HepG2 (cell line): ENCODE measurements around the gene PRRT2. TPM values are rescaled to one million over a fixed set of nuclear protein-coding genes. Genes with fewer than 3 reads are reported as not detected.
A peak's percentile ranks its signal among the peaks of the same experiment; 100 is the strongest.

ENCODE experiments used
- AHR ChIP-seq: IDR thresholded peaks from 2 replicates; pipeline ENCODE4 v1.6.1; 2018; ENCODE audit warnings: missing genetic modification reagents, missing compliant biosample characterization
- ARHGAP35 ChIP-seq: sonication (generic); formaldehyde crosslinking; IDR thresholded peaks from 2 replicates; pipeline ENCODE4 v1.9.0; 2022; ENCODE audit warnings: mild to moderate bottlenecking, inconsistent platforms, moderate library complexity, missing genetic modification reagents, borderline replicate concordance
- FLYWCH1 ChIP-seq: sonication (generic); formaldehyde crosslinking; IDR thresholded peaks from 2 replicates; pipeline ENCODE4 v1.8.1; 2023; ENCODE audit warnings: mild to moderate bottlenecking, missing genetic modification reagents
- FOXO1 ChIP-seq: sonication (generic); formaldehyde crosslinking; IDR thresholded peaks from 2 replicates; pipeline ENCODE4 v1.4.0; 2020; ENCODE audit warnings: missing genetic modification reagents
- HNRNPH1 ChIP-seq: fragments of 200-400 bp; formaldehyde crosslinking; optimal IDR thresholded peaks from 2 replicates; pipeline ENCODE3; 2017; ENCODE audit warnings: mild to moderate bottlenecking, low read depth, low read length
- KDM3A ChIP-seq: IDR thresholded peaks from 2 replicates; pipeline ENCODE4 v1.6.1; 2018; ENCODE audit warnings: low read depth, missing compliant biosample characterization
- MYC ChIP-seq: sonication (generic); formaldehyde crosslinking; IDR thresholded peaks from 2 replicates; pipeline ENCODE4 v1.9.0; 2021; ENCODE audit warnings: missing genetic modification reagents, borderline replicate concordance
- PHF8 ChIP-seq: sonication (generic); formaldehyde crosslinking; IDR thresholded peaks from 2 replicates; pipeline ENCODE4 v1.5.0; 2020; ENCODE audit warnings: missing genetic modification reagents
- RORA ChIP-seq: sonication (generic); formaldehyde crosslinking; IDR thresholded peaks from 2 replicates; pipeline ENCODE4 v1.5.0; 2020; ENCODE audit warnings: mild to moderate bottlenecking, missing genetic modification reagents, moderate library complexity
- RXRB ChIP-seq: IDR thresholded peaks from 2 replicates; pipeline ENCODE4 v1.6.1; 2016; ENCODE audit warnings: borderline replicate concordance, missing genetic modification reagents, missing compliant biosample characterization
- TBP ChIP-seq: sonication (generic); formaldehyde crosslinking; IDR thresholded peaks from 2 replicates; pipeline ENCODE4 v1.5.0; 2020; ENCODE audit warnings: missing genetic modification reagents
- ZBTB40 ChIP-seq, 2 experiments: fragments of 450-650 bp in 1 of 2; sonication (generic) in 1 of 2; formaldehyde crosslinking in 1 of 2; IDR thresholded peaks; 2 replicates each; pipeline versions ENCODE4 v1.6.1 to v1.8.0; 2016 to 2022; ENCODE audit warnings: antibody characterized with exemption in 1 of 2, mild to moderate bottlenecking in 1 of 2, missing genetic modification reagents in 1 of 2
- ZC3H4 ChIP-seq: sonication (generic); formaldehyde crosslinking; IDR thresholded peaks from 2 replicates; pipeline ENCODE4 v1.4.0; 2020; ENCODE audit warnings: missing genetic modification reagents, borderline replicate concordance
- ZNF761 ChIP-seq: sonication (generic); formaldehyde crosslinking; conservative IDR thresholded peaks from 2 replicates; pipeline ENCODE4 v1.4.0; 2020; ENCODE audit warnings: mild to moderate bottlenecking, missing genetic modification reagents
- ZSCAN22 ChIP-seq: sonication (generic); formaldehyde crosslinking; IDR thresholded peaks from 2 replicates; pipeline ENCODE4 v1.4.0; 2020; ENCODE audit warnings: mild to moderate bottlenecking, missing genetic modification reagents
- polyA plus RNA-seq, 8 experiments: library from polyadenylated mRNA; depleted of rRNA in 3 of 8; stranded (reverse) in 7 of 8; unstranded in 1 of 8; fragments of >200 nt; fragmentation: Illumina TruSeq in 4 of 8; extraction: Trizol in 4 of 8; gene quantifications; 2 replicates each; pipeline versions ENCODE4 v1.2.1 to v1.2.3, GENCODE V29; 2011 to 2016; ENCODE audit warnings: low read depth in 4 of 8, missing spikeins in 1 of 8, mixed read lengths in 1 of 8; ENCODE audit not compliant: insufficient read depth in 1 of 8
- total RNA-seq, 5 experiments: library from RNA; depleted of rRNA; stranded (reverse); fragments of >200 nt; fragmentation: Illumina TruSeq; extraction: Trizol; gene quantifications; 2 replicates each; pipeline ENCODE4 v1.2.3, GENCODE V29; 2016; ENCODE audit warnings: low read depth in 1 of 5
- TF ChIP-seq, protein P1 (sequence below): sonication (generic); formaldehyde crosslinking; IDR thresholded peaks from 2 replicates; pipeline ENCODE4 v1.4.0; 2020; ENCODE audit warnings: missing genetic modification reagents
- TF ChIP-seq, protein P2 (sequence below): IDR thresholded peaks from 2 replicates; pipeline ENCODE4 v1.6.1; 2012; ENCODE audit warnings: inconsistent platforms
- TF ChIP-seq, protein P3 (sequence below): IDR thresholded peaks from 2 replicates; pipeline ENCODE4 v1.6.1; 2016; ENCODE audit warnings: mild to moderate bottlenecking, missing biosample characterization, missing genetic modification reagents

PRRT2 gene
- total and polyA plus RNA-seq, 2 of the 13 experiments (the other 11 are each of a cell fraction or from before 2014, with no cell fraction given): 0.51 to 1.1 TPM

DNA sequence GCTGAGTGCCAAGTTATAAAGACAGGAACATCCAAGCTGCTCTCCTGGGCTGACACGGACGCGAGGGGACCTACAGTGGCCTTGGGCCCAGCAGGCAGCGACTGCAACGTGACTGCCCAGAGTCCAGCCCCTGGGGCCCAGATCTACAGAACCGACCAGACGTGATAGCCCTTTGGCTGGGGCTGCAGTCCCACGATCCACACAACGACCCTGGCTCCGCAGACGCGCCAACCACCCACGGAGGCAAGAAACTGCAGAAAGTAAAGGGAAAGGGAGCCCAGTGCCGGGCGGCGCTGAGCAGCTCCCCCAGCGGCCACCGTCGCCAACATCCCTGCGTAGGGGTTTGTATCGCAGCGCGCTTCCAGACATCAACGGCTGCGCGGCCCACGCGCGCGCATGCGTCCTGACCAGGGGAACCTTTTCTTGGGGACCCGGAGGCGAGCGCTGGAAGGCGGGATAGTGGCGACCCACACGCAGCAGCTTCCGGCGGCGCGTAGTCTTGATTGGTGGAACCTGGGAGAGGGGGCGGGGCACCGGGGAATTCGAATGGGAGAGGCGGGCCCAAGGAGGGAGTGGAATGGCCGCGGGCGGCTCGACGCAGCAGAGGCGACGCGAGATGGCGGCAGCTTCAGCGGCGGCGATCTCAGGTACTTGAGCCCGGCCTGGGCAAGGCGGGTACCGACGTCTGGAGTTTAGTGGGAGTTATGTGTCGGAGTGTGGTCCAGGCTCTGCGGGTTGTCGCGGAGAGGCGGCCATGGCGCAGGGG lies 21.6 kb upstream of the PRRT2 start, which contains the start of gene KIF22 (continued):
- TF ChIP-seq, protein P1, sequence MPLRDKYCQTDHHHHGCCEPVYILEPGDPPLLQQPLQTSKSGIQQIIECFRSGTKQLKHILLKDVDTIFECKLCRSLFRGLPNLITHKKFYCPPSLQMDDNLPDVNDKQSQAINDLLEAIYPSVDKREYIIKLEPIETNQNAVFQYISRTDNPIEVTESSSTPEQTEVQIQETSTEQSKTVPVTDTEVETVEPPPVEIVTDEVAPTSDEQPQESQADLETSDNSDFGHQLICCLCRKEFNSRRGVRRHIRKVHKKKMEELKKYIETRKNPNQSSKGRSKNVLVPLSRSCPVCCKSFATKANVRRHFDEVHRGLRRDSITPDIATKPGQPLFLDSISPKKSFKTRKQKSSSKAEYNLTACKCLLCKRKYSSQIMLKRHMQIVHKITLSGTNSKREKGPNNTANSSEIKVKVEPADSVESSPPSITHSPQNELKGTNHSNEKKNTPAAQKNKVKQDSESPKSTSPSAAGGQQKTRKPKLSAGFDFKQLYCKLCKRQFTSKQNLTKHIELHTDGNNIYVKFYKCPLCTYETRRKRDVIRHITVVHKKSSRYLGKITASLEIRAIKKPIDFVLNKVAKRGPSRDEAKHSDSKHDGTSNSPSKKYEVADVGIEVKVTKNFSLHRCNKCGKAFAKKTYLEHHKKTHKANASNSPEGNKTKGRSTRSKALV (CRISPR knock-in tag): peak; percentile 92
- TF ChIP-seq PHF8 (CRISPR knock-in tag): peak; percentile 94
- TF ChIP-seq RXRB (CRISPR knock-in tag): peak; percentile 80
- TF ChIP-seq ZSCAN22 (CRISPR knock-in tag): no peak
- peak; percentile 70; the same call in 1 of the 2 replicates for TF ChIP-seq KDM3A
- peak; percentile 52; the same call in 1 of the 2 replicates for TF ChIP-seq ZNF761
- peak; percentile 95 for TF ChIP-seq ZBTB40 (IDR thresholded peaks at IDR 0.05)
- peak; percentile 46; the same call in 1 of the 2 replicates for TF ChIP-seq ZBTB40 (CRISPR knock-in tag; IDR thresholded peaks at IDR 0.05)
- TF ChIP-seq RORA (CRISPR knock-in tag): no peak
- TF ChIP-seq TBP (CRISPR knock-in tag): peak; percentile 79; the same call in 1 of the 2 replicates
- 0 out of 2 replicates have a peak, but pooled peaks have one; percentile 15 for TF ChIP-seq FLYWCH1
- peak; percentile 86 for TF ChIP-seq ARHGAP35 (CRISPR knock-in tag)
- peak; percentile 89 for TF ChIP-seq MYC (CRISPR knock-in tag)
- TF ChIP-seq AHR (CRISPR knock-in tag): peak; percentile 82; the same call in 1 of the 2 replicates
- TF ChIP-seq, protein P2, sequence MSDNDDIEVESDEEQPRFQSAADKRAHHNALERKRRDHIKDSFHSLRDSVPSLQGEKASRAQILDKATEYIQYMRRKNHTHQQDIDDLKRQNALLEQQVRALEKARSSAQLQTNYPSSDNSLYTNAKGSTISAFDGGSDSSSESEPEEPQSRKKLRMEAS: peak; percentile 65; the same call in 1 of the 2 replicates
- TF ChIP-seq HNRNPH1: no peak
- no peak for TF ChIP-seq ZC3H4
- 0 out of 2 replicates have a peak, but pooled peaks have one; percentile 60 for TF ChIP-seq FOXO1 (CRISPR knock-in tag)
- TF ChIP-seq, protein P3, sequence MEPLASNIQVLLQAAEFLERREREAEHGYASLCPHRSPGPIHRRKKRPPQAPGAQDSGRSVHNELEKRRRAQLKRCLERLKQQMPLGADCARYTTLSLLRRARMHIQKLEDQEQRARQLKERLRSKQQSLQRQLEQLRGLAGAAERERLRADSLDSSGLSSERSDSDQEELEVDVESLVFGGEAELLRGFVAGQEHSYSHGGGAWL (CRISPR knock-in tag): no peak; the same call in 1 of the 2 replicates
